A673 (cell line): ENCODE results near the gene TP53BP1.

Experiments
- CTCF ChIP-seq: fragments of 300-800, 200-600 bp; sonication (generic); conservative IDR thresholded peaks from 2 replicates; pipeline ENCODE4 v1.5.1; 2017; ENCODE audit warnings: low read depth, mild to moderate bottlenecking, antibody characterized with exemption, low read length, moderate library complexity, mixed read lengths
- EZH2 ChIP-seq: fragments of 200-600 bp; sonication (generic); IDR thresholded peaks from 2 replicates; pipeline ENCODE4 v1.6.1; 2017; ENCODE audit warnings: borderline replicate concordance, low read depth, mild to moderate bottlenecking, mixed read lengths, antibody characterized with exemption, low read length; ENCODE audit not compliant: poor library complexity, severe bottlenecking

DNA sequence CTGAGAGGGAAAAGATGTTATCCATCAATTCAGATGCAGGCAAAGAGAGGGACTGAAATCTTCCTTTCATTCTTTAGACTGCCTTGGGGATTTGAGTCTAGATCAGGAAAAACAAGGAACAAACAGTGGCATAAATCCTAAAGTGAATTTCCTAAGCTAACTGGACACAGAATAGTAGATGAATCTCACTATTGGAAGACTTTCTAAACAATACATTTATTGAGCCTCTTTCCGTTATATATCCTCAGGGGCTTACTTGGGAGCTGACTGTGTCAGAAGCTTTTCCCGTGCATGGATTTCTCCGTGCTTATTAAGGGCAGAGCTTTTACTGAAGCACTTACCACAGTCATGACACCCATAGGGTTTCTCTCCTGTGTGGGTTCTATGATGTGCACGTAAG, 132.1 kb downstream of the TP53BP1 start:
- TF ChIP-seq CTCF, result no peak
- no peak for TF ChIP-seq EZH2
